Stimulated activated CD8-positive, alpha-beta memory T cell treated with anti-CD3 and anti-CD28 coated beads, Interleukin-7, amount 100 ng/mL, for 1 hour (primary cell): ENCODE data around the gene MAPK8IP2.

Source experiments
- DNase-seq, 2 donors: peaks; one replicate each; pipeline ENCODE4 v3.0.0-alpha.2; 2020; ENCODE audit warnings: low read depth in 2 of 2

MAPK8IP2 gene

GRCh38 chr22:50575426-50575941 lies 25.1 kb upstream of the MAPK8IP2 start:
- DNase-seq: no peak

GRCh38 chr22:50576070-50576469 lies 24.5 kb upstream of the MAPK8IP2 start:
- no peak for DNase-seq

- DNase-seq: no peak
These were observed 23.5 kb upstream of the MAPK8IP2 start for GRCh38 chr22:50576806-50577696.

DNA sequence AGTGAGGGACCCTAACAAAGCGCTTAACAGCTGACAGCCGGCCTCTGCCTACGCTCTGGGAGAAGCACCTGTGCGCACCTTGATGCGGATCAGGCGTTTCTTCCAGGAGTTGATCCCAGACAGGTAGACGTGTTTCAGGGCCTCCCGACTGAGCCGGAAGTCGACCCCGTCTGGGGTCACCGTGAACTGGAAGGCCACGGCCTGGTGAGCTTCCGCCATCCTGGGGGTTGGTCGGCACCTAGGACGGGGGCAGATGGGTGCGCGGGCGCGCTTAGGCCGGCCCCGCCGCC lies 23.0 kb upstream of the MAPK8IP2 start:
- no peak for DNase-seq

- DNase-seq: no peak
These were observed 22.4 kb upstream of the MAPK8IP2 start, which contains the start of gene CPT1B for GRCh38 chr22:50577987-50578775. CPT1B (minus strand) TSS chr22:50578427; CDS start chr22:50577915, 512 bp downstream.

GRCh38 chr22:50578776-50579310 lies 21.8 kb upstream of the MAPK8IP2 start:
- no peak for DNase-seq

DNA sequence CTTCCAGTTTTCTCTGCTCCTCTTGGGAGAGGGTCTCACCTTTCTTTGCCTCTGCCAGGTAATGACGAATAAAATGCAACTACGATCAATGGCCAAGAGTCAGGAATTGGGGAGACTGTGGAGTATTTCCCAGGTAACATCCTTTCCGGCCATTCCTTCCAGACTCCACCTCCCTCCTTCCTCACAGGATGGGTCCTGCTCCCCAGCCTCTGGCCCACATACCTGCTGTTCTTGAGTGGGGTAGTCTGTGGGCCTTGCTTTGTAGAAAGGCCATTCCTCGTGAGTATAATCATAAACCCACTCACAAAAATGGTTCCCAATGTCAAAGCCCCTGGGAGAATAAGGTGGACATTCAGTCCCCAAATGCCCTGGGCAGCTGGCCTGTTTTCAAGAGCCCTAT lies 20.8 kb upstream of the MAPK8IP2 start:
- DNase-seq: no peak

DNA sequence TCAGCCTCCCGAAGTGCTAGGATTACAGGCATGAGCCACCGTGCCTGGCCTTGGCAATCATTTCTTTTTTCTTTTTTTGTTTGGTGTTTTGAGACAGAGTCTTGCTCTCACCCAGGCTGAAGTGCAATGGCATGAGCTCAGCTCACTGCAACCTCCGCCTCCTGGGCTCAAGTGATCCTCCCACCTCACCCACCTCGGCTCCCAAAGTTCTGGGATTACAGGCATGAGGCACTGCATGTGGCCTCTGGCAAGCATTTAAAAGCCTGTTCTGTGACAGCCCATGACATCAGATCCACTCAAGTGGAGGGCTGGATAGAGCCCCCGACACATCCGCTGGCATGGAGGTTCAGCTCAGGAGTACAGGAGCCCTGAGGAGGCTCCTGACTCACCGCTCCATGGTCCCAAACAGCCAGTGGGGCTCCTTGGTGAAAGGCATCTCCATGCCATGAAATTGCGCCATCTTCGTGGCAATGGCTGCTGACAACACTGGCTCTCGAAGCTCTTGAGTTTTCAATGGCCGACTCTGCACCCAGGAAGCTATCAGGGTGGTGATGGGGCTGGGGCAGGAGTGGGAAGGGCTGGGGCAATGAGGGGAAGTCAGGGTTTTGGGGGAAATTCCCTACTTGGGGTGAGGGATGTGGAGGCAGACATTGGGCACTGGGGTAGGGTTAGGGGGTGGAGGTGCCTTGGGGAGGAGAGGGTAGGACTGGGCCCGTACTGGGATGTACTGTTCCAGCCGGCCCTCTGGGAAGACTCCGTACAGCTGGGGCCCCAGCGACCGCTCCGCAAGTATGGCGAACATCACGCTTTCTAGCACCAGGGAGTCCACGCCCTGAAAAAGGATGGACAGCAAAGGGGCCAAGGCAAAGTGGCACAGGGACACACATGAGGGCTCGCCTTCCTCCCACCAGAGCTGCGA lies 19.3 kb upstream of the MAPK8IP2 start:
- no peak for DNase-seq

DNA sequence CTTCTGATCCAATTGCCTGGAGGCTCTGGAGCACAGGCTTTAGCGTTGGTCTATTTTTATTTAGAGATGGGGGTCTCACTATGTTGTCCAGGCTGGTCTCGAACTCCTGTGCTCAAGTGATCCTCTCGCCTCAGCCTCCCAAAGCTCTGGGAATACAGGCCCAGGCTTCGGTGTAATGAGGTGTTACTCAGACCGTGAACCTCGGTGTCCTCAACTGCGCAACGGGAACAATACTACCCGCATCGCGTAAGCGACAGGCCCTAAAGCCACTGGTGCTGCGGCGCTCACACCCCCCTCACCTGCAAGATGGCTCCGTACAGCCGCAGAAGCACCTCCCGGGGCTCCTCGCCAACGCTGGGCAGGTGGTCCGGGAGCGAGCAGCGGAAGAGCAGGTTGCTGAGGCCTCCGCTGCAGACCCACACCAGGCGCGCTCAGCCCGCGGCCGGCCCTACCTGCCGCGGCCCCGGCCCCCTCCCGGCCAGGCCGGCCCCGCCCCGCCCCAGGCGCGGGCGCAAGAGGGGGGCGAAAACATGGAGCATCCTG lies 18.6 kb upstream of the MAPK8IP2 start:
- DNase-seq: no peak

DNA sequence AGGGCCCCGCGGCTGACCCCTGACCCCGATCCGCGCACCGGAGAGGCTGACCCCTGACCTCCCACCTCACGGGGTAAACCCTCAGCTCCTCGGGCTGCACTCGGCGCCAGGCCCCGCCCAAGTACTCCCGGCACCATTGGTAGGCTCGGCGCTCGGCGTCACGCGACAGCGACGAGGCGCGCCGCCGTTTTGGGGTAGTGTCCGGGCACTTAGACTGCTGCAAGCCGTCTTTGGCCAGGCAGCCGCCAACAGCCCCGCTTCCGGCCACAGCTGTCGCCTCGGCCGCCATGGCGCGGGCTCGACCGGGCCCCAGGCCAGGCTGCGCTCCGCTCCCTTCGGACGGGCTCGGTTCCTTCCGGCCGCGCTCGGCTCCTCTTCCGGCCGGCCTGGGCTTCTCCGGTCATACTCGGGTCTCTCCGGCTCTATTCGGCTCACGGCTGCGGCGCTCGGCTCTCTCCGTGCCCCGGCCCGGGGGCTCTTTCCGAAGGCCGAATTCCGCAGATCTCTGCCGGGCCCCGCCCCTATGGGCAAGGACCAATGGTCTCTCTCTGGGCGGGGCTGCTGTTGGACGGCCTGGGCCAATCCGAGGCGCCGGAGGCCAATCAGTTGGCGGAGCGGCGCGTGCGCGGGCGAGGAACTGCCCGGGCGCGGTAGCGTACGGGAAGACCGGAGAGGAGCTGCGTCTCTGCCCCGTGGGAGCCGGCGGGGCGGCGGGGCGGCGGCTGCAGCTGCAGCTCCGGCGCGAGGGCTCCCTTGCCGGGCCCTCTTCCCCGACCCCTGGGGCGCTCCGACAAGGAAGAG lies 17.9 kb upstream of the MAPK8IP2 start, which contains the start of gene CHKB:
Gene CHKB (minus strand): TSS at position 357 of the 801 bp plus-strand sequence. CDS start 68 bp downstream, at position 289.
- DNase-seq: peak; percentile 94 to 95

DNA sequence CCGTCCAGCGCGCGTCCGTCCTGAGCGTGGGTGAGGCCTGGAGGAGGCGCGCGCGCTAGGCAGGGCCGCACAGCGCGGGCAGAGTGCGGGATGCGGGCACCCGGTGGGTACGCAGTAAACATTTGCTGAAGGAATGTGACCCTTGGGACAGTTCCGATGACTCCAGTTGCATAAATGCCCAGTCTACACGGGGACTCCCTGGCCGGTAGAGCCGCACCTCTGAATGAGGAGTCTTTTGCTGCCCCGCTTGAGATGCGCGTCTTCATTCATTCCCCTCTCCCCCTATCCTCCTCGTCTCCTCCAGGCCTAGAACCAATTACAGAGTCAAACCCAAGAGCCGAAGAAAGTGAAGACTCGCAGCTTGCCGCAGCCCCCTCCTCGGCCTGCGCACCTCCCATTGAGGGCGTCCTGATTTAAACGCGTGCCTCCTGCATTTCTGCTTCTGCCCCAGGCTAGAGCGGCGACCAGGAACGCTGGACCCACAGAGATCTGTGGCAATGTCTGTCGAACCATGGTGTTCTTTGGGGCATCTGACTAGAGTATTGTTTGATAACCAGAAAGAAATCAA lies 17.2 kb upstream of the MAPK8IP2 start:
- no peak for DNase-seq

- DNase-seq: no peak
These were observed 16.2 kb upstream of the MAPK8IP2 start for GRCh38 chr22:50584106-50585096.

- DNase-seq: no peak
These were observed 15.4 kb upstream of the MAPK8IP2 start for GRCh38 chr22:50585238-50585637.

GRCh38 chr22:50585781-50586180 lies 14.8 kb upstream of the MAPK8IP2 start:
- DNase-seq: no peak

- no peak for DNase-seq
These were observed 14.2 kb upstream of the MAPK8IP2 start for GRCh38 chr22:50586416-50586815.

GRCh38 chr22:50587407-50587806 lies 13.2 kb upstream of the MAPK8IP2 start:
- DNase-seq: no peak

DNA sequence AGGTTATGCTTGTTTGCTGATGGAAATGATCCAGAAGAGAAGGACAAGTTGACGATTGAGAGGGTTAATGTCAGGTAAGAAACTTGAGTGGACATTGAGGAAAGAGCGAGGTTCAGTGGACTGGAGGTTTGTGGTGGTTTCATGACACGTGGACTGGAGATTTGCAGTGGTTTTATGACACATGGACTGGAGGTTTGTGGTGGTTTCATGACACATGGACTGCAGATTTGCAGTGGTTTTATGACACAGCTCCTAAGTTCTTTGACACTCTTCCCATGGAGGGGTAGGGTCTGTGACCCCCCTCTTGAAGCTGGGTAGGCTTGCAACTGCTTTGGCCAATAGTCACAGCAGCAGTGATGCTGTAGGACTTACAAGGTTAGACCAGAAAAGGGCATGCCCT lies 5.4 kb upstream of the MAPK8IP2 start:
- no peak for DNase-seq

DNA sequence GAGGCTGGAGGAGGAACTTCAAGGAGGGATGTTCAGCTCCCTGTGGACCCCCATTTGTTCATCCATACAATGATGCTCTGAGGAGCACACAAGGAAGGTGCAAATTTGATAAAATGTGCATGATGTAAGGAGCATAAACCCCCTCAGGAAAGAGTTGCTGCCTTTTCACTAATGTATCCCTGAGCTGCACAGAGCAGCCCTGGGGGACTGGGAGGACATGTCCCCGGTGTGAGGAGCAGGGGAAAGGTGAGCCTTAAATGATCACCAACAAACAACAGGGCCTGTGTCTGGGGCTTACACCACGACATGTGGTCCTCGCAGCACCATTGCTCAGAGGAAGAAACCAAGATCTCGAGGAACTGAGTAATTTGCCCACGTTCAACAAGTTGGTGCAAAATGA lies 3.5 kb upstream of the MAPK8IP2 start:
- DNase-seq: no peak
